Neural cell (in vitro differentiated cells): ENCODE results near the gene P2RX3.
"Not testable (repeated sequence)": the region's sequence is repeated elsewhere in the genome, so short reads cannot be mapped to it uniquely, and the experiment has no call there.

Experiments used
- EZH2 ChIP-seq: fragments of 200-600, 300-800 bp; shearing (Covaris generic), sonication (generic); IDR thresholded peaks from 2 replicates; pipeline ENCODE4 v1.6.1; 2014; ENCODE audit warnings: antibody characterized with exemption, low read length, borderline replicate concordance, mild to moderate bottlenecking; ENCODE audit not compliant: insufficient read depth, poor library complexity, severe bottlenecking
- RAD21 ChIP-seq: fragments of 450-650 bp; conservative IDR thresholded peaks from 2 replicates; pipeline ENCODE4 v1.6.1; 2014; ENCODE audit warnings: antibody characterized with exemption, mild to moderate bottlenecking, moderate library complexity
- TF ChIP-seq, protein P1 (sequence below): fragments of 450-650 bp; IDR thresholded peaks from 2 replicates; pipeline ENCODE4 v1.5.1; 2014; ENCODE audit warnings: antibody characterized with exemption, mild to moderate bottlenecking, moderate library complexity; ENCODE audit not compliant: poor library complexity, severe bottlenecking
- TF ChIP-seq, protein P2 (sequence below): IDR thresholded peaks from 2 replicates; pipeline ENCODE4 v1.6.1; 2012; ENCODE audit warnings: borderline replicate concordance

DNA sequence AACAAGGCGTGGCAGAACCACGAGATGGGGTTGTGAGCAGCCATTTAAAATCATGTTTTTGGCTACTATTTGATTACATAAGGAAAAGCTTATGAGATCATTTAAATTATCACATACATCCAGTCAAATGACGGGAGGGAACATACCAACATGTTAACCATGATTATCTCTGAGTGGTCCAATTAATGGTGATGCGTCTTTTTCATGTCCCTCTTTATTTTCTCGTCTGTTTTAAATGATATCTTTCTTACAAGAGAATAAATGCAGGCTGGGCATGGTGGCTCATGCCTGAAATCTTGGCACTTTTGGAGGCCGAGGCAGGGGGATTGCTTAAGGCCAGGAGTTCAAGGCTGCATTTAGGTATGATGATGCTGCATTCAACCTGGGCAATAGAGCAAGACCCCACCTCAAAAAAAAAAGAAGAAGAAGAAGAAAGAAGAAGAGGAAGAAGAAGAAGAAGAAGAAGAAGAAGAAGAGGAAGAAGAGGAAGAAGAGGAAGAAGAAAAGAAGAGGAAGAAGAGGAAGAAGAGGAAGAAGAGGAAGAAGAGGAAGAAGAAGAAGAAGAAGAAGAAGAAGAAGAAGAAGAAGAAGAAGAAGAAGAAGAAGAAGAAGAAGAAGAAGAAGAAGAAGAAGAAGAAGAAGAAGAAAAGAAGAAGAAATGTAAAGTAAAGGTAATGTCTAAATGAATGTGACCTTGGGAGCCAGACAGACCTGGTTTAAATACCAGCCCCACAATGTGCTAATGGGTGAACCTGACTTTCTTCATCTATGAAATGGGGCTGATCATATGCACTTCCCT lies 65.0 kb downstream of the P2RX3 start:
- not testable (repeated sequence) for TF ChIP-seq RAD21, EZH2
- TF ChIP-seq, protein P1, sequence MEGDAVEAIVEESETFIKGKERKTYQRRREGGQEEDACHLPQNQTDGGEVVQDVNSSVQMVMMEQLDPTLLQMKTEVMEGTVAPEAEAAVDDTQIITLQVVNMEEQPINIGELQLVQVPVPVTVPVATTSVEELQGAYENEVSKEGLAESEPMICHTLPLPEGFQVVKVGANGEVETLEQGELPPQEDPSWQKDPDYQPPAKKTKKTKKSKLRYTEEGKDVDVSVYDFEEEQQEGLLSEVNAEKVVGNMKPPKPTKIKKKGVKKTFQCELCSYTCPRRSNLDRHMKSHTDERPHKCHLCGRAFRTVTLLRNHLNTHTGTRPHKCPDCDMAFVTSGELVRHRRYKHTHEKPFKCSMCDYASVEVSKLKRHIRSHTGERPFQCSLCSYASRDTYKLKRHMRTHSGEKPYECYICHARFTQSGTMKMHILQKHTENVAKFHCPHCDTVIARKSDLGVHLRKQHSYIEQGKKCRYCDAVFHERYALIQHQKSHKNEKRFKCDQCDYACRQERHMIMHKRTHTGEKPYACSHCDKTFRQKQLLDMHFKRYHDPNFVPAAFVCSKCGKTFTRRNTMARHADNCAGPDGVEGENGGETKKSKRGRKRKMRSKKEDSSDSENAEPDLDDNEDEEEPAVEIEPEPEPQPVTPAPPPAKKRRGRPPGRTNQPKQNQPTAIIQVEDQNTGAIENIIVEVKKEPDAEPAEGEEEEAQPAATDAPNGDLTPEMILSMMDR: not testable (repeated sequence)
- TF ChIP-seq, protein P2, sequence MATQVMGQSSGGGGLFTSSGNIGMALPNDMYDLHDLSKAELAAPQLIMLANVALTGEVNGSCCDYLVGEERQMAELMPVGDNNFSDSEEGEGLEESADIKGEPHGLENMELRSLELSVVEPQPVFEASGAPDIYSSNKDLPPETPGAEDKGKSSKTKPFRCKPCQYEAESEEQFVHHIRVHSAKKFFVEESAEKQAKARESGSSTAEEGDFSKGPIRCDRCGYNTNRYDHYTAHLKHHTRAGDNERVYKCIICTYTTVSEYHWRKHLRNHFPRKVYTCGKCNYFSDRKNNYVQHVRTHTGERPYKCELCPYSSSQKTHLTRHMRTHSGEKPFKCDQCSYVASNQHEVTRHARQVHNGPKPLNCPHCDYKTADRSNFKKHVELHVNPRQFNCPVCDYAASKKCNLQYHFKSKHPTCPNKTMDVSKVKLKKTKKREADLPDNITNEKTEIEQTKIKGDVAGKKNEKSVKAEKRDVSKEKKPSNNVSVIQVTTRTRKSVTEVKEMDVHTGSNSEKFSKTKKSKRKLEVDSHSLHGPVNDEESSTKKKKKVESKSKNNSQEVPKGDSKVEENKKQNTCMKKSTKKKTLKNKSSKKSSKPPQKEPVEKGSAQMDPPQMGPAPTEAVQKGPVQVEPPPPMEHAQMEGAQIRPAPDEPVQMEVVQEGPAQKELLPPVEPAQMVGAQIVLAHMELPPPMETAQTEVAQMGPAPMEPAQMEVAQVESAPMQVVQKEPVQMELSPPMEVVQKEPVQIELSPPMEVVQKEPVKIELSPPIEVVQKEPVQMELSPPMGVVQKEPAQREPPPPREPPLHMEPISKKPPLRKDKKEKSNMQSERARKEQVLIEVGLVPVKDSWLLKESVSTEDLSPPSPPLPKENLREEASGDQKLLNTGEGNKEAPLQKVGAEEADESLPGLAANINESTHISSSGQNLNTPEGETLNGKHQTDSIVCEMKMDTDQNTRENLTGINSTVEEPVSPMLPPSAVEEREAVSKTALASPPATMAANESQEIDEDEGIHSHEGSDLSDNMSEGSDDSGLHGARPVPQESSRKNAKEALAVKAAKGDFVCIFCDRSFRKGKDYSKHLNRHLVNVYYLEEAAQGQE: not testable (repeated sequence)
